Psoas muscle (tissue), 8 donors: ENCODE data around the gene SLC1A1. TPM values are rescaled to one million over a fixed set of nuclear protein-coding genes. Genes with fewer than 3 reads are reported as not detected.
A peak's percentile ranks its signal among the peaks of the same experiment; 100 is the strongest.
"Not testable (repeated sequence)": the region's sequence is repeated elsewhere in the genome, so short reads cannot be mapped to it uniquely, and the experiment has no call there.

Experiments
- ATAC-seq, 4 donors: fragments of 200-7000 bp; cut with Tn5 transposase; one replicate each; pipeline ENCODE4 v1.9.1; 2020; ENCODE audit warnings: moderate library complexity in 3 of 4, mild to moderate bottlenecking in 2 of 4
- DNase-seq, 2 donors: peaks; one replicate each; pipeline ENCODE4 v3.0.0-alpha.2; 2020
- H3K27ac ChIP-seq: fragments of 200-600 bp; one replicate; pipeline ENCODE4 v1.8.0; 2022
- H3K27me3 ChIP-seq, 3 donors: fragments of 200-600 bp in 1 of 3; one replicate each; pipeline versions ENCODE4 v1.6.1 to v1.8.0; 2013 to 2022; ENCODE audit warnings: low read length in 2 of 3, mild to moderate bottlenecking in 2 of 3, moderate library complexity in 1 of 3; ENCODE audit not compliant: insufficient read depth in 3 of 3
- H3K36me3 ChIP-seq, 2 donors: fragments of 200-600 bp in 1 of 2; one replicate each; pipeline versions ENCODE4 v1.6.1 to v1.8.0; 2013 to 2022; ENCODE audit warnings: low read depth in 1 of 2, mild to moderate bottlenecking in 1 of 2, moderate library complexity in 1 of 2; ENCODE audit not compliant: insufficient read depth in 1 of 2
- H3K4me1 ChIP-seq: fragments of 200-600 bp; one replicate; pipeline ENCODE4 v1.8.0; 2022
- H3K4me3 ChIP-seq: fragments of 200-600 bp; one replicate; pipeline ENCODE4 v1.8.0; 2022; ENCODE audit warnings: mild to moderate bottlenecking
- H3K9me3 ChIP-seq: fragments of 200-600 bp; one replicate; pipeline ENCODE4 v1.8.0; 2022
- CTCF ChIP-seq: fragments of 200-600 bp; IDR thresholded peaks from one replicate; pipeline ENCODE4 v1.8.0; 2022; ENCODE audit warnings: antibody characterized with exemption
- WGBS, 3 donors: extraction: QIAGEN DNeasy Blood & Tissue Kit; methylation state at CpG; one replicate each; pipeline versions ENCODE4 v1.1.6 to v1.1.7; 2013; 5-methylcytosine and 5-hydroxymethylcytosine counted together
- intact Hi-C, 2 donors: fragments of 100-400 bp; cut with DNase I; formaldehyde crosslinking; loops; one replicate each; pipeline versions ENCODE4 v1.11.0 to v1.14.2; 2022
- polyA plus RNA-seq, 3 donors: library from polyadenylated mRNA; stranded (reverse); fragments of 200-250 nt; gene quantifications; one replicate each; pipeline ENCODE4 v1.2.3, GENCODE V29; 2013
- total RNA-seq, 4 donors: library from RNA; stranded (reverse); fragmentation: NEBNext Ultra II Directional in 2 of 4; extraction: Animal tissue kit (Norgen Biotek cat#: 25700) in 2 of 4; gene quantifications; one replicate each; pipeline versions ENCODE4 v1.2.1 to v1.2.4, GENCODE V29; 2021 to 2023
- donor health status: healthy with polysubstance abuse.
- donor health status: DM: no; HTN: no; CAD: no; lungs with moderate emphysema.
- donor health status: Bipolar disorder and iron deficiency.
- donor health status: healthy.
- donor health status: DM: yes; HTN: yes; CAD: no.
- donor health status: DM: no; HTN: no; CAD: no.
- donor health status: DM: no; HTN: no; CAD: no.
- donor health status: DM: yes; HTN: yes; CAD: no.

SLC1A1 gene
- total and polyA plus RNA-seq, 7 donors = 0.43 to 1.3 (median 1.0) TPM

DNA sequence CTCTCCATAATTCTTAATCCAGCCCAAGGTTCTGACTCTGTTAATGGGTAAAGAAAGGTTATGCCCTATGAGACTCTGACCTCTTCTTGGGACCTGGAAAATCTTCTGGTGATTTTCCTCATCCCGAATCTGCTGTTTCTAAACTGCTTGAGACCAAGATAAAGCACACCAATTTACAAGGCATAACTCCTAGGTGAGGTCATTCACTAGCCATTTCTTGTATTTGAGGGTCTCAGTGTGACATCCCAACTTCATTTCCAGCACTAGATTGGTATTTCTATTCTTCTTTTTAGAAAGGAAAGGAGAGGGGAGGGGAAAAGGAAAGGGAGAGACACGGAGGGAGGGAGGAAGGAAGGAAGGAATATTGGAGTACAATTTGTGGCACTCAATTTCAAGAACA, 51.6 kb downstream of the SLC1A1 start:
- no peaks in the 10 kb centered on the region for H3K9me3 ChIP-seq
- DNase-seq (no peak), ATAC-seq (no peak)
- TF ChIP-seq CTCF = no peak
- H3K27me3 ChIP-seq = no peaks in the 10 kb centered on the region
- H3K36me3 ChIP-seq = no peaks in the 10 kb centered on the region
- H3K27ac ChIP-seq = no peak overlapping the region
- 41 to 66% (median 53%) methylated on average over 2 of the region's 2 CpGs for WGBS, 3 donors
- no peaks in the 10 kb centered on the region for H3K4me1 ChIP-seq
- intact Hi-C loops = no loop called here
- H3K4me3 ChIP-seq = no peak overlapping the region

- H3K27me3 ChIP-seq, ATAC-seq, H3K4me1 ChIP-seq, DNase-seq, intact Hi-C loops, H3K4me3 ChIP-seq, H3K36me3 ChIP-seq, H3K9me3 ChIP-seq, H3K27ac ChIP-seq: not testable (repeated sequence)
- 50 to 75% (median 70%) methylated on average over 5 of the region's 5 CpGs for WGBS, 3 donors
These were observed 54.4 kb downstream of the SLC1A1 start for GRCh38 chr9:4544714-4545113.

GRCh38 chr9:4547016-4547415, 56.7 kb downstream of the SLC1A1 start:
- Histone ChIP-seq H3K9me3 (no peaks in the 10 kb centered on the region), H3K4me3 (no peak overlapping the region), H3K27ac (no peak overlapping the region), H3K36me3 (no peaks in the 10 kb centered on the region), H3K4me1 (peaks cover 8% of the 10 kb centered on the region), H3K27me3 (no peaks in the 10 kb centered on the region)
- no peak for ATAC-seq
- no peak for TF ChIP-seq CTCF
- WGBS, 3 donors = 76 to 92% (median 82%) methylated on average over 1 of the region's 1 CpG
- DNase-seq = no peak
- intact Hi-C loops = no loop called here

GRCh38 chr9:4548811-4549725, 58.8 kb downstream of the SLC1A1 start:
- WGBS, 3 donors = 59 to 69% (median 66%) methylated on average over 11 of the region's 11 CpGs
- no peak for ATAC-seq
- TF ChIP-seq CTCF = no peak
- no peaks in the 10 kb centered on the region for H3K9me3 ChIP-seq
- H3K27ac ChIP-seq = no peak overlapping the region
- intact Hi-C loops = no loop called here
- peak; percentile 14 to 50 for DNase-seq
- H3K27me3 ChIP-seq = no peaks in the 10 kb centered on the region
- no peak overlapping the region for H3K4me3 ChIP-seq
- no peaks in the 10 kb centered on the region for H3K36me3 ChIP-seq
- H3K4me1 ChIP-seq = peaks cover 8% of the 10 kb centered on the region

DNA sequence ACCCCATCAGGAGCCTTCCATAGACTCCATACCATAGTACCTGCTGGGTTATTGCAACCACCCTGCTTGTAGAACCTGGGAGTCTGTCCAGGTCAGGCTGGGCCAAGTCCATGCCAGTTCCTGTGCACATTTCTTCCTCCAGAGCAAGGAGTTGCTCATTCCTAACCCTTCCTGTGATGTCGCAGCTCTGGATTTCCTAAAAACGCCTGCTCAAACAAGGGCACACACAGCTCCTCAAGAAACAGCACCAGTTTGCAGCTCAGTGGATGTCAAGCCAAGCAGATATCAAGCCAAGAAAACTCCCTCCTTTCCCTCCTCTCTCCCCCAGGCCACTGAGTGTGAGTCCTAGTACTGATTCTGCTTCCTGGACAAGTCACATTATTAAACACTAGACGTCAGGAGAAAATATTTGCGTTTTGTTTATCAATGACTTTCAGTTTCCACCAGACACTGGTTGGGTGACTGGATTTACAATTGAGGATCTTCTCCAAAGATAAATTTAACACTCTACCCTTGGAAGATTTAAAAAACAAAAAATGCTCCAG, 59.6 kb downstream of the SLC1A1 start:
- Histone ChIP-seq H3K27me3 (no peaks in the 10 kb centered on the region), H3K36me3 (no peaks in the 10 kb centered on the region), H3K27ac (no peak overlapping the region), H3K4me1 (peaks cover 8% of the 10 kb centered on the region), H3K9me3 (no peaks in the 10 kb centered on the region), H3K4me3 (no peak overlapping the region)
- no peak for TF ChIP-seq CTCF
- intact Hi-C loops = no loop called here
- 61 to 70% (median 63%) methylated on average over 4 of the region's 4 CpGs for WGBS, 3 donors
- ATAC-seq (no peak), DNase-seq (no peak)
